ENCODE data around the gene PXDN.

Gene PXDN

GRCh38 chr2:1654696-1655374, 89.5 kb downstream of the PXDN start:
- peaks cover 62% of the 10 kb centered on the region for H3K36me3 ChIP-seq (ENCODE audit: insufficient read depth, insufficient read length, low read length)
- no peak overlapping the region for H3K9ac ChIP-seq (ENCODE audit: insufficient read length, low read depth)
- H3K4me1 ChIP-seq (ENCODE audit: insufficient read depth, insufficient read length), result peaks cover 2% of the 10 kb centered on the region
- no peak overlapping the region for H3K4me3 ChIP-seq (ENCODE audit: insufficient read length, low read depth)
- DNase-seq (ENCODE audit: low read depth, low spot score), result no peak
- no peaks in the 10 kb centered on the region for H3K9me3 ChIP-seq (ENCODE audit: insufficient read depth, low read length)
- no peaks in the 10 kb centered on the region for H3K27me3 ChIP-seq (ENCODE audit: insufficient read depth, insufficient read length)
- no peak for TF ChIP-seq SUZ12 (IDR thresholded peaks at IDR 0.05; ENCODE audit: extremely low read depth, insufficient read depth, insufficient read length)
- TF ChIP-seq YY1 (IDR thresholded peaks at IDR 0.05; ENCODE audit: insufficient read depth, insufficient read length), result no peak
- no peak for TF ChIP-seq ZNF274 (IDR thresholded peaks at IDR 0.05; ENCODE audit: low read depth, low read length)

GRCh38 chr2:1653956-1654695, 90.2 kb downstream of the PXDN start:
- no peak overlapping the region for H3K4me3 ChIP-seq (ENCODE audit: insufficient read length, low read depth)
- no peaks in the 10 kb centered on the region for H3K27me3 ChIP-seq (ENCODE audit: insufficient read depth, insufficient read length)
- no peak for TF ChIP-seq ZNF274 (IDR thresholded peaks at IDR 0.05; ENCODE audit: low read depth, low read length)
- no peak for TF ChIP-seq SUZ12 (IDR thresholded peaks at IDR 0.05; ENCODE audit: extremely low read depth, insufficient read depth, insufficient read length)
- no peak for TF ChIP-seq YY1 (IDR thresholded peaks at IDR 0.05; ENCODE audit: insufficient read depth, insufficient read length)
- peaks cover 2% of the 10 kb centered on the region for H3K4me1 ChIP-seq (ENCODE audit: insufficient read depth, insufficient read length)
- H3K9ac ChIP-seq (ENCODE audit: insufficient read length, low read depth), result no peak overlapping the region
- no peaks in the 10 kb centered on the region for H3K9me3 ChIP-seq (ENCODE audit: insufficient read depth, low read length)
- peaks cover 63% of the 10 kb centered on the region for H3K36me3 ChIP-seq (ENCODE audit: insufficient read depth, insufficient read length, low read length)
- DNase-seq (ENCODE audit: low read depth, low spot score), result no peak

GRCh38 chr2:1652034-1652790, 92.1 kb downstream of the PXDN start:
- H3K36me3 ChIP-seq (ENCODE audit: insufficient read depth, insufficient read length, low read length), result peaks cover 77% of the 10 kb centered on the region
- H3K4me1 ChIP-seq (ENCODE audit: insufficient read depth, insufficient read length), result peaks cover 2% of the 10 kb centered on the region

GRCh38 chr2:1651121-1652033, 92.9 kb downstream of the PXDN start:
- no peak overlapping the region for H3K9ac ChIP-seq (ENCODE audit: insufficient read length, low read depth)
- no peak overlapping the region for H3K4me3 ChIP-seq (ENCODE audit: insufficient read length, low read depth)
- no peaks in the 10 kb centered on the region for H3K4me1 ChIP-seq (ENCODE audit: insufficient read depth, insufficient read length)
- peaks cover 79% of the 10 kb centered on the region for H3K36me3 ChIP-seq (ENCODE audit: insufficient read depth, insufficient read length, low read length)
- DNase-seq (ENCODE audit: low read depth, low spot score), result no peak
- no peaks in the 10 kb centered on the region for H3K9me3 ChIP-seq (ENCODE audit: insufficient read depth, low read length)
- H3K27me3 ChIP-seq (ENCODE audit: insufficient read depth, insufficient read length), result no peaks in the 10 kb centered on the region
- TF ChIP-seq SUZ12 (IDR thresholded peaks at IDR 0.05; ENCODE audit: extremely low read depth, insufficient read depth, insufficient read length) (no peak), ZNF274 (IDR thresholded peaks at IDR 0.05; ENCODE audit: low read depth, low read length) (no peak), YY1 (IDR thresholded peaks at IDR 0.05; ENCODE audit: insufficient read depth, insufficient read length) (no peak)

More at GRCh38 chr2:1652034-1652790, 92.1 kb downstream of the PXDN start:
- no peaks in the 10 kb centered on the region for H3K9me3 ChIP-seq (ENCODE audit: insufficient read depth, low read length)
- no peak overlapping the region for H3K4me3 ChIP-seq (ENCODE audit: insufficient read length, low read depth)
- no peak for TF ChIP-seq SUZ12 (IDR thresholded peaks at IDR 0.05; ENCODE audit: extremely low read depth, insufficient read depth, insufficient read length)
- TF ChIP-seq YY1 (IDR thresholded peaks at IDR 0.05; ENCODE audit: insufficient read depth, insufficient read length), result no peak
- no peak for TF ChIP-seq ZNF274 (IDR thresholded peaks at IDR 0.05; ENCODE audit: low read depth, low read length)
- no peak for DNase-seq (ENCODE audit: low read depth, low spot score)
- H3K27me3 ChIP-seq (ENCODE audit: insufficient read depth, insufficient read length), result no peaks in the 10 kb centered on the region
- H3K9ac ChIP-seq (ENCODE audit: insufficient read length, low read depth), result no peak overlapping the region

GRCh38 chr2:1650085-1650872, 94.0 kb downstream of the PXDN start:
- H3K27me3 ChIP-seq (ENCODE audit: insufficient read depth, insufficient read length), result no peaks in the 10 kb centered on the region
- peaks cover 90% of the 10 kb centered on the region for H3K36me3 ChIP-seq (ENCODE audit: insufficient read depth, insufficient read length, low read length)
- no peak overlapping the region for H3K9ac ChIP-seq (ENCODE audit: insufficient read length, low read depth)
- TF ChIP-seq YY1 (IDR thresholded peaks at IDR 0.05; ENCODE audit: insufficient read depth, insufficient read length) (no peak), ZNF274 (IDR thresholded peaks at IDR 0.05; ENCODE audit: low read depth, low read length) (no peak), SUZ12 (IDR thresholded peaks at IDR 0.05; ENCODE audit: extremely low read depth, insufficient read depth, insufficient read length) (no peak)
- DNase-seq (ENCODE audit: low read depth, low spot score), result no peak
- H3K4me1 ChIP-seq (ENCODE audit: insufficient read depth, insufficient read length), result no peaks in the 10 kb centered on the region
- no peak overlapping the region for H3K4me3 ChIP-seq (ENCODE audit: insufficient read length, low read depth)
- no peaks in the 10 kb centered on the region for H3K9me3 ChIP-seq (ENCODE audit: insufficient read depth, low read length)

Data from NT2/D1 (cell line).